DLD1 (cell line): Measurements from ENCODE around the gene CEACAM6.
"Not testable (repeated sequence)": the region's sequence is repeated elsewhere in the genome, so short reads cannot be mapped to it uniquely, and the experiment has no call there.

Experiments used
- in situ Hi-C: cut with HindIII; loops from 2 replicates; pipeline ENCODE4 v1.10.0; 2017; ENCODE audit warnings: low sequenced_read_pairs

Gene CEACAM6

GRCh38 chr19:41746593-41747227, 8.6 kb upstream of the CEACAM6 start:
- in situ Hi-C loops: no loop called here

- in situ Hi-C loops: no loop called here
Measured at GRCh38 chr19:41748012-41748411, 7.3 kb upstream of the CEACAM6 start.

GRCh38 chr19:41750248-41751134, 4.8 kb upstream of the CEACAM6 start:
- in situ Hi-C loops: not testable (repeated sequence)

GRCh38 chr19:41753159-41753558, 2.2 kb upstream of the CEACAM6 start:
- in situ Hi-C loops: no loop called here

- in situ Hi-C loops: no loop called here
Measured at GRCh38 chr19:41753936-41754529, 1.3 kb upstream of the CEACAM6 start.

- in situ Hi-C loops: no loop called here
Measured at GRCh38 chr19:41758846-41759245, 3.5 kb downstream of the CEACAM6 start.

GRCh38 chr19:41767115-41767514, 11.8 kb downstream of the CEACAM6 start:
- in situ Hi-C loops: no loop called here

GRCh38 chr19:41768105-41768504, 12.8 kb downstream of the CEACAM6 start:
- in situ Hi-C loops: not testable (repeated sequence)

GRCh38 chr19:41769608-41770007, 14.3 kb downstream of the CEACAM6 start:
- in situ Hi-C loops: no loop called here

- in situ Hi-C loops: no loop called here
Measured at GRCh38 chr19:41771410-41771809, 16.1 kb downstream of the CEACAM6 start.

- in situ Hi-C loops: no loop called here
Measured at GRCh38 chr19:41774515-41774980, 19.2 kb downstream of the CEACAM6 start.

GRCh38 chr19:41776700-41777099, 21.4 kb downstream of the CEACAM6 start:
- in situ Hi-C loops: no loop called here

- in situ Hi-C loops: no loop called here
Measured at GRCh38 chr19:41783612-41784011, 28.3 kb downstream of the CEACAM6 start.

- in situ Hi-C loops: no loop called here
Measured at GRCh38 chr19:41784312-41784711, 29.0 kb downstream of the CEACAM6 start.

GRCh38 chr19:41784743-41785142, 29.4 kb downstream of the CEACAM6 start:
- in situ Hi-C loops: no loop called here

GRCh38 chr19:41785653-41786052, 30.3 kb downstream of the CEACAM6 start:
- in situ Hi-C loops: no loop called here

- in situ Hi-C loops: no loop called here
Measured at GRCh38 chr19:41787055-41787454, 31.7 kb downstream of the CEACAM6 start.

GRCh38 chr19:41788518-41788917, 33.2 kb downstream of the CEACAM6 start:
- in situ Hi-C loops: not testable (repeated sequence)

GRCh38 chr19:41789053-41789452, 33.7 kb downstream of the CEACAM6 start:
- in situ Hi-C loops: not testable (repeated sequence)

- in situ Hi-C loops: no loop called here
Measured at GRCh38 chr19:41792513-41793413, 37.4 kb downstream of the CEACAM6 start.

- in situ Hi-C loops: no loop called here
Measured at GRCh38 chr19:41793414-41793727, 38.0 kb downstream of the CEACAM6 start.
